Erythroblast (primary cell): ENCODE measurements around the gene MSH5.

Experiments
- DNase-seq, 2 experiments: peaks; one replicate each; lab custom pipeline; 2025; lab: John Stamatoyannopoulos, UW
- GATA1 ChIP-seq: IDR thresholded peaks from 2 replicates; pipeline ENCODE4 v1.6.1; 2011; ENCODE audit warnings: low read depth, mild to moderate bottlenecking, control low read depth, low read length, moderate library complexity
- POLR2A ChIP-seq: IDR thresholded peaks from 2 replicates; pipeline ENCODE4 v1.6.1; 2011; ENCODE audit warnings: mild to moderate bottlenecking, low read length

Gene MSH5

GRCh38 chr6:31739639-31740396, at the start of gene MSH5:
Gene MSH5 (plus strand): TSS chr6:31740005. CDS start chr6:31740467, 462 bp downstream.
- TF ChIP-seq GATA1 (no peak), POLR2A (peak; percentile 93)
- DNase-seq: peak; percentile 99

- peak; percentile 60 to 82 for DNase-seq
- TF ChIP-seq POLR2A (no peak), GATA1 (no peak)
Measured at GRCh38 chr6:31690231-31691077, 49.4 kb upstream of the MSH5 start.

- DNase-seq: no peak
- TF ChIP-seq GATA1 (no peak), POLR2A (no peak)
Measured at GRCh38 chr6:31691078-31691463, 48.7 kb upstream of the MSH5 start.

- no peak for DNase-seq
- TF ChIP-seq POLR2A (no peak), GATA1 (no peak)
Measured at GRCh38 chr6:31691564-31692108, 48.2 kb upstream of the MSH5 start.

GRCh38 chr6:31692353-31692752, 47.5 kb upstream of the MSH5 start:
- no peak for TF ChIP-seq POLR2A
- no peak for TF ChIP-seq GATA1

GRCh38 chr6:31692886-31693285, 46.9 kb upstream of the MSH5 start:
- no peak for DNase-seq
- TF ChIP-seq GATA1 (no peak), POLR2A (no peak)

More at GRCh38 chr6:31692353-31692752, 47.5 kb upstream of the MSH5 start:
- DNase-seq: no peak

GRCh38 chr6:31693535-31693934, 46.3 kb upstream of the MSH5 start:
- TF ChIP-seq POLR2A (no peak), GATA1 (no peak)
- no peak for DNase-seq

GRCh38 chr6:31697555-31697954, 42.2 kb upstream of the MSH5 start:
- no peak for DNase-seq
- TF ChIP-seq GATA1 (no peak), POLR2A (no peak)

GRCh38 chr6:31700740-31701401, 38.9 kb upstream of the MSH5 start:
- DNase-seq: no peak
- TF ChIP-seq POLR2A (no peak), GATA1 (no peak)

GRCh38 chr6:31701666-31702404, 38.0 kb upstream of the MSH5 start:
- peak; percentile 76 to 84 for DNase-seq
- no peak for TF ChIP-seq GATA1
- TF ChIP-seq POLR2A: no peak

- peak; percentile 74 to 83 for DNase-seq
- TF ChIP-seq POLR2A: no peak
- no peak for TF ChIP-seq GATA1
Measured at GRCh38 chr6:31702405-31702818, 37.4 kb upstream of the MSH5 start.

- DNase-seq: peak; percentile 99
- TF ChIP-seq POLR2A (peak; percentile 96), GATA1 (no peak)
Measured at GRCh38 chr6:31702819-31703716, 36.7 kb upstream of the MSH5 start, which contains the start of gene ABHD16A. Gene ABHD16A (minus strand): TSS chr6:31703324. CDS start chr6:31703281, 43 bp downstream.
